ENCODE results near the gene IGLL1. TPM values are rescaled to one million over a fixed set of nuclear protein-coding genes. Genes with fewer than 3 reads are reported as not detected.

IGLL1 gene
- total and polyA plus RNA-seq, 2 donors (not counting 1 experiment from before 2014, with no cell fraction given): not detected

DNA sequence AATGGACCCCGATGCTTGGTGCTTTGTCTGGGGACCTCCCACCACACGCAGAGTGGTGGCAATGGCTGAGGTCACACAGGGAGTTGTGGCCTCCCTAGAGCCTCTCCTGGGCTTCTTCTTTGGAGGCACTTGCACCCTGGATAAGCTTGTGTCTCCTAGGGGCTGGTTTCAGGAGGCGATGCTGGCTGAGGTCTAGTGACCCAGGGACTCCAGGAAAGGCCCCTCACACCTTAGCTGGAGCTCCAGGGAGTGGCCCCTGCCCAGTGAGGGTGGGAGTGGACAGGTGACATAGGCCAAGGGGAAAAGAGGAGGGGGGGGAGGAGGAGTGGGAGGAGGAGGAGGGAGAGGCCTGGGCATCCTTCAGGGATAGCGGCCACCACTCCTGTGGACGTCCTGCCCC lies 810 bp downstream of the IGLL1 start:
- Histone ChIP-seq H3K4me2 (replicated peaks; ENCODE audit: low read depth, low read length, poor library complexity, severe bottlenecking) (peak overlapping the region; percentile 55), H4K20me1 (ENCODE audit: control insufficient read depth, insufficient read depth, low read length, poor library complexity, severe bottlenecking) (no peaks in the 10 kb centered on the region), H3K27me3 (replicated peaks in 1 of 4; ENCODE audit: control extremely low read depth in 1 of 4, control insufficient read depth in 3 of 4, insufficient read depth in 4 of 4, low read length in 3 of 4) (peaks cover 0 to 26% (median 11%) of the 10 kb centered on the region in 4 experiments), H3K9ac (ENCODE audit: low read length) (no peak overlapping the region), H3K9me3 (ENCODE audit: control extremely low read depth in 1 of 3, control insufficient read depth in 2 of 3, insufficient read depth in 1 of 3, low read length in 2 of 3) (no peaks in the 10 kb centered on the region), H2AFZ (ENCODE audit: insufficient read depth, low read depth, low read length, poor library complexity, severe bottlenecking) (peak overlapping the region; percentile 60), H3K4me3 (ENCODE audit: control extremely low read depth in 1 of 5, extremely low read depth in 1 of 5, insufficient read depth in 1 of 5, low read depth in 2 of 5, low read length in 4 of 5) (no peak overlapping the region), H3K27ac (ENCODE audit: low read length in 2 of 2) (no peak overlapping the region), H3K79me2 (ENCODE audit: control insufficient read depth, insufficient read depth, low read length) (peaks cover 6% of the 10 kb centered on the region), H3K4me1 (ENCODE audit: control insufficient read depth in 2 of 2, insufficient read depth in 2 of 2, low read length in 2 of 2) (peaks cover 29 to 36% of the 10 kb centered on the region in 2 donors), H3K36me3 (replicated peaks in 1 of 2; ENCODE audit: control extremely low read depth in 1 of 2, control insufficient read depth in 1 of 2, extremely low read depth in 1 of 2, insufficient read depth in 2 of 2, low read length in 1 of 2) (no peaks in the 10 kb centered on the region)
- Mint-ChIP-seq H3K27me3 (peaks cover 26% of the 10 kb centered on the region), H3K27ac (no peak overlapping the region), H3K9me3 (ENCODE audit: insufficient read depth) (no peaks in the 10 kb centered on the region), H3K4me3 (peak overlapping the region; percentile 49), H3K4me1 (peaks cover 23% of the 10 kb centered on the region)
- no peak for DNase-seq
- WGBS (ENCODE audit: insufficient coverage): 0% methylated on average over 2 of the region's 5 CpGs
- ChIA-PET CTCF (interaction anchor here (0.6 to 1.4 kb wide), 2 partner anchors 9 to 12 kb away, joined by 4 to 5 read pairs; no protein-coding TSS in a partner anchor), POLR2A (no interaction called here)
- intact Hi-C loops (cut with micrococcal nuclease): no loop called here
- TF ChIP-seq, protein P1, sequence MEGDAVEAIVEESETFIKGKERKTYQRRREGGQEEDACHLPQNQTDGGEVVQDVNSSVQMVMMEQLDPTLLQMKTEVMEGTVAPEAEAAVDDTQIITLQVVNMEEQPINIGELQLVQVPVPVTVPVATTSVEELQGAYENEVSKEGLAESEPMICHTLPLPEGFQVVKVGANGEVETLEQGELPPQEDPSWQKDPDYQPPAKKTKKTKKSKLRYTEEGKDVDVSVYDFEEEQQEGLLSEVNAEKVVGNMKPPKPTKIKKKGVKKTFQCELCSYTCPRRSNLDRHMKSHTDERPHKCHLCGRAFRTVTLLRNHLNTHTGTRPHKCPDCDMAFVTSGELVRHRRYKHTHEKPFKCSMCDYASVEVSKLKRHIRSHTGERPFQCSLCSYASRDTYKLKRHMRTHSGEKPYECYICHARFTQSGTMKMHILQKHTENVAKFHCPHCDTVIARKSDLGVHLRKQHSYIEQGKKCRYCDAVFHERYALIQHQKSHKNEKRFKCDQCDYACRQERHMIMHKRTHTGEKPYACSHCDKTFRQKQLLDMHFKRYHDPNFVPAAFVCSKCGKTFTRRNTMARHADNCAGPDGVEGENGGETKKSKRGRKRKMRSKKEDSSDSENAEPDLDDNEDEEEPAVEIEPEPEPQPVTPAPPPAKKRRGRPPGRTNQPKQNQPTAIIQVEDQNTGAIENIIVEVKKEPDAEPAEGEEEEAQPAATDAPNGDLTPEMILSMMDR (IDR thresholded peaks at IDR 0.05): no peak
- TF ChIP-seq EZH2 (IDR thresholded peaks at IDR 0.05; ENCODE audit: borderline replicate concordance, insufficient read depth, low read depth, low read length, poor library complexity, severe bottlenecking): no peak
- no peak for ATAC-seq (ENCODE audit: low read depth)

DNA sequence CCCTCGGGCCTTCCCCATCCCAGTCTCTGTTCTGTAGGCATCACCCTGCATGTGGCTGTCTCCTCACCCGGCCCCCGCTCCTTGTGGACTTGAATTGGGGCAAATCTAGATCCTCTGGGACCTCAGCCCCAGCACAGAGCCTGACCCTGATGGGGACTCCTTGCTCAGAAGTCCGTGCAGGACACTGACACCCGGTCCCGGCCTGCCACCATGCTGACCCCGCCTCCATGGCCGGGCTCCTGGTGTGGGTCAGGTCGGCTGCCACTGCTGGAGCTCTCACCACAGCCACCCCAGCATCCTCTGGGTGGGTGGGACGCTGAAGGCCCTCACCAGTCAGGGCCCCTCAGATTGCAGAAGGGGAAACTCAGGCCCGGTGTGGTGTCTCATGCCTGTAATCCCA lies 1.8 kb downstream of the IGLL1 start:
- 19% methylated on average over 9 of the region's 11 CpGs for WGBS (ENCODE audit: insufficient coverage)
- POLR2A ChIA-PET: no interaction called here
- peak overlapping the region; percentile 60 for H2AFZ ChIP-seq (ENCODE audit: insufficient read depth, low read depth, low read length, poor library complexity, severe bottlenecking)
- no peaks in the 10 kb centered on the region for H4K20me1 ChIP-seq (ENCODE audit: control insufficient read depth, insufficient read depth, low read length, poor library complexity, severe bottlenecking)
- H3K4me3 Mint-ChIP-seq: no peak overlapping the region
- H3K4me3 ChIP-seq (ENCODE audit: control extremely low read depth in 1 of 5, extremely low read depth in 1 of 5, insufficient read depth in 1 of 5, low read depth in 2 of 5, low read length in 4 of 5): no peak overlapping the region
- peak overlapping the region; percentile 25 for H3K4me2 ChIP-seq (replicated peaks; ENCODE audit: low read depth, low read length, poor library complexity, severe bottlenecking)
- peaks cover 17% of the 10 kb centered on the region for H3K4me1 Mint-ChIP-seq
- H3K4me1 ChIP-seq (ENCODE audit: control insufficient read depth in 2 of 2, insufficient read depth in 2 of 2, low read length in 2 of 2): peaks cover 22 to 27% of the 10 kb centered on the region in 2 donors
- peaks cover 6% of the 10 kb centered on the region for H3K79me2 ChIP-seq (ENCODE audit: control insufficient read depth, insufficient read depth, low read length)
- DNase-seq (no peak), ATAC-seq (ENCODE audit: low read depth) (no peak)
- TF ChIP-seq EZH2 (IDR thresholded peaks at IDR 0.05; ENCODE audit: borderline replicate concordance, insufficient read depth, low read depth, low read length, poor library complexity, severe bottlenecking): no peak
- intact Hi-C loops (cut with micrococcal nuclease): no loop called here
- no peak overlapping the region for H3K27ac ChIP-seq (ENCODE audit: low read length in 2 of 2)
- H3K27me3 ChIP-seq (replicated peaks in 1 of 4; ENCODE audit: control extremely low read depth in 1 of 4, control insufficient read depth in 3 of 4, insufficient read depth in 4 of 4, low read length in 3 of 4): peaks cover 0 to 18% (median 8%) of the 10 kb centered on the region in 4 experiments
- H3K36me3 ChIP-seq (replicated peaks in 1 of 2; ENCODE audit: control extremely low read depth in 1 of 2, control insufficient read depth in 1 of 2, extremely low read depth in 1 of 2, insufficient read depth in 2 of 2, low read length in 1 of 2): no peaks in the 10 kb centered on the region
- no peaks in the 10 kb centered on the region for H3K9me3 Mint-ChIP-seq (ENCODE audit: insufficient read depth)
- H3K27me3 Mint-ChIP-seq: peaks cover 23% of the 10 kb centered on the region
- H3K27ac Mint-ChIP-seq: no peak overlapping the region
- H3K9ac ChIP-seq (ENCODE audit: low read length): no peak overlapping the region
- CTCF ChIA-PET: interaction anchor here (1.4 kb wide), 1 partner anchor 13 kb away, joined by 4 read pairs; no protein-coding TSS in a partner anchor
- H3K9me3 ChIP-seq (ENCODE audit: control extremely low read depth in 1 of 3, control insufficient read depth in 2 of 3, insufficient read depth in 1 of 3, low read length in 2 of 3): no peaks in the 10 kb centered on the region

All from B cell (primary cell).